GM21786 (cell line): Measurements from ENCODE around the gene CACNA2D1.

ENCODE experiments used
- ATAC-seq: cut with Tn5 transposase; IDR thresholded peaks from one replicate; pipeline ENCODE4 v1.9.1; 2021; ENCODE audit not compliant: unreplicated experiment

The CACNA2D1 gene

DNA sequence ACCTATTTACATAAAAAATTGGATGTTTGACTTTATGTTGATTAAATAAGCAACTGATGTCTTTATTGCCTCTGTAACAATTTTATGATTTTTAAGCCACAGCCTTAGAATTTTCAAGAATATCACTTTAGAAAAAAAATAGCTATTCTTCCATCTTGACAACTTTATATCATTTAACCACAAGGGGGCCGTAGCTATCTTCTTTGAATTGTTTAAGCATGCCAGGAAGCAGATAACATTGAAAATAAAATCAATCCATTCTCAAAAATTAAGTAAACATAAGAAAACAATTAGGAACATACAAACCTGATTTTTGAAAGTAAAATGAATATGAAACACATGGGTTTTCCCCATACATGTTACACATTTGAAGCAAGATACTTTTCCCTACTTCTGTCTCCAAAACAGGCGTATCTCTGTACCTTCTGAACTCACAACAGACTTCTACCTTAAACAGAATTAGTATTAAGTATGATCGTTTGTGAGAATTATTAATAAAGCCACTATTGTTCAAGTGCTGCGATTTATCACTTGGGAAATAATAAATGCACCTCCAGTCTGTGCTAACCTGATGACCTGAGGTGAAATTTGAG lies 209.0 kb downstream of the CACNA2D1 start:
- ATAC-seq = no peak

DNA sequence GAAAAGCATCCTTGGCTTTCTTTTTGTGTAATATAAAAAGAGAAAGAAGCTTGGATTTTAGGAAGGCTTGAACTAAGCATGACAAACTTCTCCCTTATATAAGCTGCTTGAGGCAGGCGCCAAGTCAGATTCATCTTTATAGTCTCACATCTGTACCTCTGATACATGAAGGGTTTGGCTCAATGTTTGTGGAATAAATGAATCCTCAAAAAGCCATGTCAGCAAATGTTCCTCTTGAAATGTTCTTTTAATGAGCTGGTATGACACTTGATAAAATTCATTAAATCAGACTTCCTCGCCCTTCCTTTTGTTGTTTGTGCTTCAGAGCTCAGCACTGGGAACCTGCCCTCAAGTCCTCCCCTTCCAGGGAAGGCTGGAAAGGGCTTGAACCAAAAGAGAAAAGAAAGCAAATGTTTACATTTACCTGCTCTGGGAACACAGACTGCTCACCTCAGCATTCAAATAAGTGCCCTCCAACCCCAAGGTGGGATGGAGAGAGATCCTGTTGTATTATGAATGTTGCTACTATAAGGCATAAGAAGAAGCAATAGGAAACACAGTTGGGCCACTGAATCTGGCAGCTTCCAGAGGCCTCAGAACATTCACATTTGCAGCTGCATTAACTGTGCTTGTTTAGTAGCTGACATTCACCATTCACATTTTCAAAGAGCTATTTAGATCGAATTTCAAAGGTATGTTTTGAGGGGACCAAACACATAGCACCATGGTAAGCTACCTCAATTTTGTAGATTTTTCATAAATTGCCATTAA lies 212.6 kb downstream of the CACNA2D1 start:
- no peak for ATAC-seq

DNA sequence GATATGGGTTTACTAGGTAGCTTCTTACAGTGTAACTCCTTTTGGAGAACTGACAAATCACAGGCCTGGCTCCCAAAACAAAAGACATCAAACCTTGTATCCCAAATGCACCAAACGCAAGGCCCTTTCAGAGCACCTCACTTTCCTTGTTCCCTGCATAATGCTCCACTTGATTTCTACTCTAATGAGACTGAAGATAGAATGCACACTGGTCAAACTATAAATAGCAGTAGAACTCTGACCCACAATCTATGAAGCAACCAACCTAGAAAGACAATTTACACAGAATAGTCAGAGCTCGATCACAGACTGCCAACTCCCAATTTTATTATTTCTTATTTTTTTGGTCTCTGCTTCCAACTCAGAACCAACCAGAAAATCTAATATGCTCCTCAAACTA lies 214.4 kb downstream of the CACNA2D1 start:
- ATAC-seq = no peak

DNA sequence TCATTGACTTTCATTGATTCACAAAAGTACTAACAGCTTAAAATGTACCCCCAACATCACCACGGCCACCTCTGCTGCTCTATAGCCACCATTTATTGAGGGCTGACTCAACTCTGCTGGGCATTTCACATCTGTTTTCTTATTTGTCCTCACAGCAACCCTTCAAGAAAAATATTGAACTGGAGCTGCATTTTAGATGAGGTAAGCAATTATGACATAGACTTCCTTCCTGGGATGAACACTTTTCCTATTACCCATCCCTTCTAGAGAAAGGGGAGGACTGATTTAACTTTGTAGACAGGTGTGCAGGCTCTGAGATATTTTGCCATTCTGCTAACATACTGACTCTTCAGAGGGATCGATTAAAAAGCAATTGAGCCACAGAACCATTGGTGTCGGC lies 217.4 kb downstream of the CACNA2D1 start:
- no peak for ATAC-seq

DNA sequence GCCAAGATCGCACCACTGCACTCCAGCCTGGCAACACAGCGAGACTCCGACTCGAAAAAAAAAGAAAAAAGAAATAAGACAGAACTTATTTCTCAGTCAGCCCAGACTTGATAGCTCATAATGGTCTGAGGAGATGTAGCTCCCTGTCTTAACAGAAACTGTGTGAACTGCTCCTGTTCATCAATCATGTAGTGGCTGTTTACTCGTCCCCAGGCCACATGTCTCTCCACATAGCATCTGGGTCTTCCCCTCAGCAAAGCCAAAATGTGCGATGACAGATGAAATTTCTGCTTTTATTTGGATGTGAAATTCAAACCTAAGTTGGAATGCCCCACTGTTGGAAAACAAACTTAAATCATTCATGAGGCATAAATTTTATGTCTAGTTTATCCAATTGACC lies 219.0 kb downstream of the CACNA2D1 start:
- ATAC-seq = no peak

DNA sequence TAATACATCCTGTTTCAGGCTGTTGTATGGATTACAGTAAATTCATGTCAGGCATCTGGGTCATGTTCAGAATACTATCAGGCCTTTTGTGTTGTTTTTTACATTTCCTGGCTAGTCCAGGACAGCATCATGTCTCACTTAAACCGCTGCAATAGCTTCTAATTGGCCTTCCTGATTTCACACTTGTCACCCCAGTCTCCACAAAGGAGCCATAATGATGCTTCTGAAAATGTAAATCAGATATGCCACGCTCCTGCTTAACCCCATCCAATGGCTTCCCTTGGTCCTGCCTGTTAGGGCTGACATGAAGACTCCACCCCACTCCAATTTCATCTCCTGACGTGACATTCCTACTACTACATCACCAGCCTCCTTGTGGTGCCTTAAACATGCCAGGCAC lies 220.0 kb downstream of the CACNA2D1 start:
- no peak for ATAC-seq

DNA sequence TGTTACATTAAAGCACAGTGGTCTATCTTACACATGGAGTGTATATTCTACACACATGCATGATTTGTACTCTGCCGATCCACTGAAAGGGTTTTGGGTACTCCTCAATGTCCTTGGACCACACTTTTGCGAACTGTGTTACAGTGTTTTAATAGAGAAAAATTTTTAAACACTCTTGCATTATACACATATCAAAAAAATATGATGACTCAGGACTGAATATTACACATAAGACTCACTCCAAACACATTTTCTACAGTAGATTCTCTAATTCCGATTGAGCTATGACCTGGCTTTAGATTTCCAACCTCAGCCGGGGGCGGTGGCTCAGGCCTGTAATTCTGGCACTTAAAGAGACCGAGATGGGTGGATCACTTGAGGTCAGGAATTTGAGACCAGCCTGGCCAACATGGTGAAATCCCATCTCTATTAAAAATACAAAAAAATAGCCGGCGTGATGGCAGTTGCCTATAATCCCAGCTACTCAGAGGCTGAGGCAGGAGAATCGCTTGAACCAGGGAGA lies 222.4 kb downstream of the CACNA2D1 start:
- no peak for ATAC-seq

DNA sequence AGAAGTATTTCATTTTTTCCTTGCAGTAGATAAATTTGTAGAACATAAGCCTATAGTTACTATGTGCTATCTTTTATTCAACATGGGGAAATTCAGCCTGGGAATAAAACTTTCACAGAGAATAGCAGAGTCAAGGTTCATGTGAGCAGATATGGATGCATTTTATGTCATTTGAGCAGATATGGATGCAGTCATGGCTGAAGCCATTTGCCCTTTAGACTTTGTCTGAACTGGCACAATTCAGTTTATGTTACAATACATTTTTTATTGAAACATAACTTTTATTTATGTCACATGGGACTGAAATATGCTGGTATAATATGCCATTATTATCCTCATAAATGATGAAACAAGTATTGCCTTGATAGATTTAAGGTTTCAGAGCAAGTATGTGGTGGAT lies 231.1 kb downstream of the CACNA2D1 start:
- ATAC-seq = no peak

DNA sequence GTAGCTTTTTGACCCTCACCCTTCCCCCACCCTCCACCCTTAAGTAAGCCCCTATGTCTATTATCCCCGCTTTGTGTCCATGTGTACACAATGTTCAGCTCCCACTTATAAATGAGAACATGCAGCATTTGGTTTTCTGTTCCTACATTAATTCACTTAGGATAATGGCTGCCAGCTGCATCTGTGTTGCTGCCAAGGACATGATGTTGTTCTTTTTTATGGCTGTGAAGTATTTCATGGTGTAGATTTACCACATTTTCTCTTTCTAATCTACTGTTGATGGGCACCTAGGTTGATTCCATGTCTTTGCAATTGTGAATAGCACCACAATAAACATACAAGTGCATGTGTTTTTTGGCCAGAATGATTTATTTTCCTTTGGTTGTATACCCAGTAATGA lies 232.2 kb downstream of the CACNA2D1 start:
- no peak for ATAC-seq

DNA sequence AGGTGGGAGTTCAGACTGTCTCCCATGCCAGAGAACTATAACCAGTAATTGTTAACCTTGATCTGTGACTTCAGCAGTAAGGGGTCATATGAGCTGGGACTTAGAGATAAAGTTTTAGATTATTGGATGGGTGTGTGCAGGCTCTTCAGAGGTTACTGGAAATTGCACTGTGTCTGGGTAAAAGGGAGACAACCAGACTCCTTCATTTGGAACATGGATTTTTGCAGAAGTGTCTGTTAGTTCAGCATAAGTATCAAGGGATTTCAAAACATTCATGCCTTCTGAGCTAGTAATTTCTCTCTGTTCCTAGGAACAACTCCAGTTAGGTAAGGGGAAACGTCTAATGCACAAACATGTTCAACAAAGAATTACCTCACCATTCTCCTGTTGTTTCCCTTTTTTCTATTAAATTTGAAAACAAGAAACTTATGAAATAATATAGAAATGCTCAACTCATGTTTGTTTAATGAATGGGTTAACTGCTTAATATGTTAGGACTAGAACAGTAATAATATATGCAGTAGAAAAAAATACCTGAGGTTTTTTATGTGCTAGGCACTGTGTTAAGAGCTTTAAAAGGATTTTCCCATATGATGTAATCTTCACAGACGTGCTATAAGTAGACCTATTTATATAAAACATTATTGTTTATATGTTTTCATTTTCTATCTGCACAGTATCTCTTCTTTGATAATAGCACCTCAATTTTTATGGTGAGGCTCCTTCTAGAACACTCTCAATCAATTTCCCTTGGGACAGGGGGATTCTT lies 233.0 kb downstream of the CACNA2D1 start:
- ATAC-seq = no peak

DNA sequence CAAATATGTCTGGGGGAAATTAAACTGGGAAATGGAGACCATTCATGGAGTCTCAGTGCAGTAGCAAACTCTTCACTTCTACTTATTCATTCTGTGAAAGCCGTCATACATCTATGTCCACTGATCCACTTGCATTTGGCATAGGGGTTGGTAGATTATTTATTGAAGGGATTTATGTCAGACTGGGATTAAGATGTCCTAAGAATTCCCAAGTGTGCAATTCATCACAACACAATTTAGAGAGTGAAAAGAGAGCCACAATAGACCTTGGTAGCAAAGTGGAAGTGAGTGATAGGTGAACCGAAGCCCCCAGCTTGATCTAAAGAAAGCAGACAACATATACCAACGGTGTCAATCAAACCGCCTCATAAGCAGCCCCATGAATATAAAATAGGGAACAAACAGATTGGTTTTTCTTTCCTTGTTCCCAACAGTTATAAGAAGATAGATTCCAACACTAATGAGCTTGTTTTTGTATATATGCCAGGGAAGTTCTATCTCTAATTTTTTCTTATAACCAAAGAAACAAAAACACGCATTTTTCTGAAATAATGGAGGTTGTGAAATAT lies 234.3 kb downstream of the CACNA2D1 start:
- ATAC-seq = no peak

DNA sequence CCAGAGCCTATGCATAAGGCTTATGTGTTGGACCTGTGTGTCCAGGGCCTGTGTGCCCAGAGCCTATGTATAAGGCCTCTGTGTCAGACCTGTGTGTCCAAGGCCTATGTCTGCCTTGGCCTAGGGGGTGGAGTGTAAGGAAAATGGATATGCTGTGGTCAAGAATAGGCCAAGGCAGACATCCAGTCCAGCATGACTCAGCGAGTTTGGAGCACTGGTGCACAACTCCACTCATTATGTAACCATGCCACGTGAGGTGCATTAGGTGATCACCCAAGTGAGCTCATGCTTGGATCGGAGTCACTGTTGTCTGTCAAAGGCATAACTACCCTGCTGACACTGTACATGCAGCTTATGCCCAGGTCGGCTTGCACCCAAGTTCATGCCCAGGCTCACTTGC lies 238.9 kb downstream of the CACNA2D1 start:
- no peak for ATAC-seq

DNA sequence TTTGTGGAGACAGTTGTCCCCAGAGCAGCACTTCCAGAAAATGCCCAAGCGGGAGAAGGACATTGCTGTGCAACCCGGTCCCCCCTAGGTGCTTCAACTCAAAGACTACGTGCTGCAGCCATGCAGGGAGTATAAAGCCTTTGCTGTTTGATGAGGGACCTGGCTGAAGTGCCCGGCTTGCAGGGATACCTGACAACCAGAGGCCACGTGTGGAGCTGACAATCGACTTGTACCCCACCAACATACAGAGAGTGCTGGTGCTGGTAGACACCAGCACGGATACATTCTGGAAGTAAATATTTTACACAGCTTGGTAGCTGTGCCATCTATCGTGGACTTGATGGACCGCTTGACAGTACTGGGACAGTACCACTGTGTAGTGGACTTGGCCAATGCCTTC lies 240.6 kb downstream of the CACNA2D1 start:
- no peak for ATAC-seq

DNA sequence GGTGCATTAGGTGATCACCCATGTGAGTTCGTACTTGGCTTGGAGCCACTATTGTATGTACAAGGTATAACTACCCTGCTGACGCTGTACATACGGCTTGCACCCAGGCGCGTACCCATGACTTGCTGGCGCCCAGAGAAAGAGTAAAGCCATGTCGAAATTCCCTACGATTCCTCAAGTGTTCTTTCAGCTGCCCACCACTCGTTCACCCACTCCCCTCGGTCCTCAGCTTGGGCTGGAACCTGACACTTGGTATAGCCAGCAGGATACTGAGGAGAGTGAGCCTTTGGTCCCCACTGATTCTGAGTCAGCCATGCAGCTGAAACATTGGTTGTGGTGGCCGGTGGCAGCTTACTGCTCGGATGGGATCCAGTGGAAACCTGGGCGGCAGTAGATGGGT lies 241.5 kb downstream of the CACNA2D1 start:
- no peak for ATAC-seq

DNA sequence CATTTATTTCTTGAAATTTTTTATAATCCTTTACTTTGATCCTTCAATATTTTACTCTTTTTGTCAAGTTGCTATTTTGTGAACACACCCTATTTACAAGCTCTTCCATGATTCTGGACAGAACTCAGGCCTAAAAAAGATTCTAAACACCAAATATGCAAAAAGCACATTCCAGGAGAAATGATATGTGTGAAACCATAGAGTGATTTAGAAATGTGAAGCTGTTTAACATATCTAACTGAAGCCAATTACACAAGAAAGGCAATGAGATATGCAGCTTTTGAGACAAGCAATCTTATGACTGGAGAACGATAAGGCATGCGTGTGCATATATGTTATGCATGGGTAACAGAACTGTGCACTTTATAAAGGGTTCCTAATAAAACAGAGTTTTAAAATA lies 243.0 kb downstream of the CACNA2D1 start:
- ATAC-seq = no peak

DNA sequence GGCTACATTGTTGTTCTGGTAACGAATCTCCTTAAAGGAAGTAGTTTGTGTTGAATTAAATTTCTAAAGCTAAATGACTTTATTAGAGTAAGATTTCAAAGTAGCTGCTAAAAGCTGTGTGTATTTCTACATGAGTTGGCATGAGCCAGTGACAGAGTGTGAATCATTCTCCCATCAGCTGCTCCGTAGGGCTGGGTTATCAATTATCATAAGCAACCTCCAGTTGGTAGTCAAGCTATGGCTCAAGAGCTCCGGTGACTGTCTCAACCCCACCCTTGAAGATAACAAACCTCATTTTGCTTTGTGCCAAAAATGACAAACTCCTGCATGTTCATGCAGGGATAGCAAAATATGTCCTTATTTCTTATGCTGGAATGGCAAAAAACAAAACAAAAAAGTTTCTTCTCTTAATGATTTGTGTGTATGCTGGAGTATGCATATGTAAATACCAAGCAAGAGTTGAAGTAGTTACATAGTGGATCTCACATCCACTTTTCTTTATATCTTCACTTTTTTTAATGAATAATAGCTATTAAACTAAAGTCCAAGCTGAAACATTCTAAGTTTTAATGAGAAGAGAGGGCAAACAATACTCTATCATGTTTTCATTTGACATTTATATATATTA lies 249.4 kb downstream of the CACNA2D1 start:
- no peak for ATAC-seq

DNA sequence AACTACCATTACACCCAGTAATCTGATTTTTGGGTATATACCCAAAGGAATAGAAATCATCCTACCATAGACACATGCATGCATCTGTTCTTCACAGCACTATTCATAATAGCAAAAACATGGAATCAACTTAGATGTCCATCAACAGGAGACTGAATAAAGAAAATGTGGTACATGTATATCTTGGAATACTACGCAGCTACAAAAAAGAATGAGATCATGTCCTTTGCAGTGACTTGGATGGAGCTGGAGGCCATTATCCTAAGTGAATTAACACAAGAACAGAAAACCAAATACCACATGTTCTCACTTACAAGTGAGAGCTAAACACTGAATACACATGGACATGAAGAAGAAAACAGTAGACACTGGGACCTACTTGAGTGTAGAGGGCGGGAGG lies 254.9 kb downstream of the CACNA2D1 start:
- no peak for ATAC-seq

DNA sequence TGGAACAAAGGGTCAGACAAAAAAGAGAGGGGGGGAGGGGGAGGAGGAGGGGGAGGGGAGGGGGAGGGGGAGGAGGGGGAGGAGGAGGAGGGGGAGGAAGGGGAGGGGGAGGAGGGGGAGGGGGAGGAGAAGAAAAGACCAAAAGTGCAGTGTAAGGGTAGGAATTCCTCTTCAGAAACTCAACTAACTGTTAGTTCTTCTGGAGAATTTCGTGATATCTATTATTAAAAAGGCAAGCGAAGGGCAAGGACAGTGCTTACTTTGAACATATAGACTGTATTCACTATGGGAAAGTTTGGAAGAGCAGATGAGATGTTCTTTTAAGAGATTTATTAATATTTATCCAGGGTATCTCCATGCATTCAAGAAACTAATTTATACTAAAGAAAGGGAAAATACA lies 258.1 kb downstream of the CACNA2D1 start:
- ATAC-seq = no peak

DNA sequence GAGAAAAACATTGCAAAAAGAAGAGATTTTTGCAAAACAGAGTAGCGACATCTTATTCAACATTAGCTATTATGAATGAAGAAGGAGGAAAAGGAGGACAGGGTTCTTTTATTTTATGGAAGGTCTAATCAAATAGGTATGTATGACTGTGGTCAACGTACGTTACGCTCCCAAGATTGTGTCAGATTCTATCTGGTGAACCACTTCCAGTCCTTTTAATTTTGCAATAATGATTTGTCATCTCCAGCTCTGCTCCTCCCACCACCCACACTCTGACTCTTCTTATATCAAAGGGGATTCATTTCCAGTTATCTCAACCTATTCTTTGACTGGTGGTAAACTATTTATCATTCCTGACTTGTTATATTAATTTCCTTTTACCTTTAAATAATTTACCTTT lies 259.9 kb downstream of the CACNA2D1 start:
- no peak for ATAC-seq

DNA sequence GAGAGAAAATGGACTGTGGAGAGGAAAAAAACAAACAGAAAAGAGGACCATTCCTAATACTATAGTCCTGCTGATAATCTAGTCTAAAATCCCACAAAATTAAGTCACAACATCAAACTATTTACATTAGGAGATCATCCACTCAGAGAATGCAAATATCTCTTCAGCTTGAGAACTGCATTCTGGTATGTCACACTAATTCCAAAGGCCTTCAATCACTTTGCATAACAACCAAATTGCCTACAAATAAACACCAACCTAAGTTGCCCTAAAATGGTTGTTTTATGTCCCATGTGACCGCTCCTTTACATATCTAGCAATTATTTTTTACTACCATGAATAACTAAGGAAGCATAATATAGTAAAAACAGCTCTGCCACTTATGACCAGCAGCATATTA lies 264.3 kb downstream of the CACNA2D1 start:
- no peak for ATAC-seq

DNA sequence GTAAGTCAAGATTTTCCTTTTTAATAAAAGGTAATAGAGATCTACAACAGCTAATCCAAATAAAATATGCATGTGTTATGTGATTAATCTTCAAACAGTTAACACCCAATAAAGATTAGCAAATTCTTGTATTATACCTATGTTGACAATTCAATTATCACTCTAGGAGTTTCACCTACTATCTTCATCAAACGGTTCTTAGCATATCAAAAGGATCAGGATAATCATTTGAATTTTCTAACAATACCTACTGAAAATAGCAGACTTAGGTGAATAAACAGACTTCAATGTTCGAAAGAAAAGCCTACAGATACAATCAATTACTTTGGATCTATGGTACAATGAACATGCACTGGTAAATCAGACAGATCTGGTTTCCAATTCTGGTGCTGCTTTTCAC lies 268.3 kb downstream of the CACNA2D1 start:
- no peak for ATAC-seq
